A549 (cell line): Measurements from ENCODE around the gene CYP4F3. TPM values are rescaled to one million over a fixed set of nuclear protein-coding genes. Genes with fewer than 3 reads are reported as not detected.
A peak's percentile ranks its signal among the peaks of the same experiment; 100 is the strongest.

Source experiments
- ATAC-seq, 2 experiments: fragments of 200-7000 bp in 1 of 2; fragments of >200 bp in 1 of 2; cut with Nextera tagmentation in 1 of 2; cut with Tn5 transposase in 1 of 2; 3 replicates each; pipeline versions ENCODE4 v1.8.0 to v1.9.1; 2018 to 2020; ENCODE audit warnings: mild to moderate bottlenecking in 1 of 2, moderate library complexity in 1 of 2
- CTCF ChIA-PET: fragments of 300-600 bp; sonication (Branson Sonifier 250); formaldehyde crosslinking; extraction: SDS; loops from one replicate; lab custom pipeline; 2021; ENCODE audit warnings: antibody characterized with exemption, inconsistent platforms; lab: Yijun Ruan, JAX
- POLR2A ChIA-PET: fragments of 350-600 bp; formaldehyde crosslinking; extraction: SDS; loops from one replicate; lab custom pipeline; 2021; ENCODE audit warnings: antibody characterized with exemption, inconsistent platforms; lab: Yijun Ruan, JAX
- DNase-seq, 2 experiments: peaks; one replicate each; pipeline versions ENCODE4 v3.0.0 to v3.0.0-alpha.2; 2011 to 2016; ENCODE audit warnings: low read depth in 1 of 2, low spot score in 1 of 2
- FAIRE-seq: peaks from 2 replicates; lab custom pipeline; 2011; peaks lifted over from hg19 to GRCh38; lab: Jason Lieb, UNC
- H3K27ac ChIP-seq, 2 experiments: fragments of >200 bp; sonication (Bioruptor Twin); formaldehyde crosslinking; 3 replicates each; pipeline ENCODE4 v1.5.1; 2016 to 2017
- H3K4me1 ChIP-seq: fragments of >200 bp; sonication (Bioruptor Twin); formaldehyde crosslinking; 3 replicates; pipeline ENCODE4 v1.6.1; 2016
- H3K4me2 ChIP-seq: fragments of >200 bp; sonication (Bioruptor Twin); formaldehyde crosslinking; 3 replicates; pipeline ENCODE4 v1.6.1; 2016
- H3K4me3 ChIP-seq: fragments of >200 bp; sonication (Bioruptor Twin); formaldehyde crosslinking; 3 replicates; pipeline ENCODE4 v1.5.1; 2016
- H3K9me3 ChIP-seq: fragments of >200 bp; sonication (Bioruptor Twin); formaldehyde crosslinking; 3 replicates; pipeline ENCODE4 v1.6.1; 2016
- BCL3 ChIP-seq: fragments of >200 bp; sonication (Bioruptor Twin); formaldehyde crosslinking; IDR thresholded peaks from 3 replicates; pipeline ENCODE4 v1.6.1; 2016
- CHD2 ChIP-seq: fragments of 150-350 bp; IDR thresholded peaks from 2 replicates; pipeline ENCODE4 v1.6.1; 2014; ENCODE audit warnings: low read length; ENCODE audit not compliant: partially characterized antibody
- CTCF ChIP-seq: fragments of >200 bp; sonication (Bioruptor Twin); formaldehyde crosslinking; IDR thresholded peaks from 3 replicates; pipeline ENCODE4 v1.5.1; 2016
- EP300 ChIP-seq, 2 experiments: fragments of >200 bp; sonication (Bioruptor Twin); formaldehyde crosslinking; IDR thresholded peaks; 2 replicates in 1 of 2; 3 replicates in 1 of 2; pipeline ENCODE4 v1.6.1; 2016 to 2017
- FOSB ChIP-seq: fragments of 250-450 bp; sonication (Bioruptor Pico); IDR thresholded peaks from 2 replicates; pipeline ENCODE4 v1.5.0; 2020; ENCODE audit warnings: mild to moderate bottlenecking, moderate library complexity
- HDAC2 ChIP-seq: fragments of 200-600 bp; sonication (generic); IDR thresholded peaks from 2 replicates; pipeline ENCODE4 v1.6.1; 2016
- HEYL ChIP-seq: fragments of 250-450 bp; sonication (Bioruptor Pico); IDR thresholded peaks from 2 replicates; pipeline ENCODE4 v1.8.0; 2021; ENCODE audit warnings: mild to moderate bottlenecking, moderate library complexity
- HMGXB4 ChIP-seq: fragments of 250-450 bp; sonication (Bioruptor Pico); IDR thresholded peaks from 2 replicates; pipeline ENCODE4 v1.5.0; 2021; ENCODE audit warnings: mild to moderate bottlenecking, moderate library complexity, borderline replicate concordance
- HOXB13 ChIP-seq: fragments of 250-450 bp; sonication (Bioruptor Pico); IDR thresholded peaks from 2 replicates; pipeline ENCODE4 v1.5.0; 2020; ENCODE audit warnings: low read depth, mild to moderate bottlenecking, moderate library complexity
- JUNB ChIP-seq: fragments of >200 bp; sonication (Bioruptor Twin); formaldehyde crosslinking; IDR thresholded peaks from 2 replicates; pipeline ENCODE4 v1.6.1; 2016
- KDM1A ChIP-seq: fragments of 200-600 bp; sonication (generic); IDR thresholded peaks from 2 replicates; pipeline ENCODE4 v1.6.1; 2016; ENCODE audit warnings: low read depth, mild to moderate bottlenecking
- MAX ChIP-seq: IDR thresholded peaks from 2 replicates; pipeline ENCODE4 v1.6.1; 2012
- MYC ChIP-seq: IDR thresholded peaks from 2 replicates; pipeline ENCODE4 v1.6.1; 2012; ENCODE audit warnings: mild to moderate bottlenecking, inconsistent platforms, low read length, improper control_type of control experiment, borderline replicate concordance
- NPAS2 ChIP-seq: fragments of 250-450 bp; sonication (Bioruptor Pico); IDR thresholded peaks from 2 replicates; pipeline ENCODE4 v1.8.0; 2022; ENCODE audit warnings: mild to moderate bottlenecking, moderate library complexity, borderline replicate concordance
- NR3C1 ChIP-seq: fragments of >200 bp; sonication (Bioruptor Twin); formaldehyde crosslinking; IDR thresholded peaks from 3 replicates; pipeline ENCODE4 v1.6.1; 2017
- POLR2A ChIP-seq: IDR thresholded peaks from 2 replicates; pipeline ENCODE4 v1.6.1; 2012; ENCODE audit warnings: mild to moderate bottlenecking, low read length
- RFX5 ChIP-seq: fragments of 450-650 bp; IDR thresholded peaks from 2 replicates; pipeline ENCODE4 v1.7.1; 2014; ENCODE audit warnings: antibody characterized with exemption, mild to moderate bottlenecking, moderate library complexity
- SREBF2 ChIP-seq: fragments of 450-650 bp; IDR thresholded peaks from 2 replicates; pipeline ENCODE4 v1.6.1; 2014; ENCODE audit warnings: mild to moderate bottlenecking, moderate library complexity
- TFCP2L1 ChIP-seq: fragments of 250-450 bp; sonication (Bioruptor Pico); IDR thresholded peaks from 2 replicates; pipeline ENCODE4 v1.5.0; 2021; ENCODE audit warnings: mild to moderate bottlenecking
- ZC3H11A ChIP-seq: fragments of 450-650 bp; IDR thresholded peaks from 2 replicates; pipeline ENCODE4 v1.6.1; 2014; ENCODE audit warnings: antibody characterized with exemption, mild to moderate bottlenecking
- ZNF302 ChIP-seq: fragments of 250-450 bp; sonication (Bioruptor Pico); IDR thresholded peaks from 2 replicates; pipeline ENCODE4 v1.9.0; 2021; ENCODE audit warnings: inconsistent platforms, mild to moderate bottlenecking, moderate library complexity
- WGBS: methylation state at CpG from one replicate; pipeline ENCODE4 v1.1.6; 2017; ENCODE audit errors: missing lambda C conversion rate; 5-methylcytosine and 5-hydroxymethylcytosine counted together
- polyA plus RNA-seq, 4 experiments: library from polyadenylated mRNA; depleted of rRNA in 3 of 4; stranded (reverse); fragments of >200 nt; fragmentation: RNase III in 1 of 4; extraction: RNeasy Plus Mini Kit Qiagen cat#74134 plus additional on column Dnase treatment in 1 of 4; gene quantifications; 2 replicates in 3 of 4; 3 replicates in 1 of 4; pipeline ENCODE4 v1.2.3, GENCODE V29; 2011 to 2017
- small RNA-seq, 6 experiments: library from RNA; depleted of rRNA; stranded (forward); fragments of <200 nt; gene quantifications; one replicate each; pipeline ENCODE3, GENCODE V24; 2012

The CYP4F3 gene
- polyA plus RNA-seq, 2 of the 4 experiments (the other 2 are of a cell fraction), result 8.9 to 33.2 TPM

DNA sequence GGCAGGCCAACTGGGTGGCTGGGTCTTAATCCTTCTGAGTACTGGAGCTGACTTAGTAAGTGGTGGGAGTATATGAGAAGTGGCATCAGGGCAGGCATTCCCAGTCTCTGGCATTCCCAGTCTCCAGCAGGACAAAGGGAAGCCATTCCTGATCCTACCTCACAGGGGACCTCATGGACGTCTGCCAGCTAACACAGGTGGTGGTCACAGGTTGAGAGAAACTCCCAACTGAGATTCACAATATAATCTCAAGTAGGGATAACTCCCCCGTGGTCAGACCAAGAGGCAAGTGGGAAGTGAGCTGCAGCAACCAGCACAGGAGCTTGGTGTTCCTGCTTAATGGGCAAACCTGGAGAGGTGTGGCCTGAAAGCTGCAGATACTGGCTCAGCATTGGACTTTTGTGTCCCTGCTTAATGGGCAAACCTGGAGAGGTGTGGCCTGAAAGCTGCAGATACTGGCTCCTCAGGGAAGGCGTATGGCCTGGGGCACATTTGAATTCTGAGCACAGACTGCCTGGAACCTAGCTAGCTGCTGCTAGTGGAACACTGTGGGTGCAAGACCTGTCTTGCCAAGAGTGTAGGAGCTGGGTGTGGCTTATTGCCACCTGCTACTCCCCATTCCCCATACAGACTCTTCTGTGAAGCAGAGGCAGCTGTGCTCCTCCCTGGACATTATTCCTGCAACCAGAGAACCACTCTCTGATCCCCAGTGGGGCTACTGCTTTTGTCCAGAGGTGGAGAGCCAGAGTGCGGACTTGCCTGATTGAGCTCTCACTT, 61.2 kb downstream of the CYP4F3 start:
- no peak; a peak in 1 of 6 replicates for ATAC-seq
- CTCF ChIA-PET, result interaction anchor here (1.5 kb wide), 1 partner anchor 72 kb away, joined by 6 read pairs; no protein-coding TSS in a partner anchor
- no peak overlapping the region for H3K4me3 ChIP-seq
- H3K27ac ChIP-seq, result no peak overlapping the region
- H3K4me2 ChIP-seq, result no peak overlapping the region
- TF ChIP-seq ZC3H11A (no peak), JUNB (no peak), NPAS2 (CRISPR knock-in tag) (no peak), POLR2A (no peak), SREBF2 (no peak), NR3C1 (no peak), EP300 (IDR thresholded peaks at IDR 0.05) (no peak), HEYL (CRISPR knock-in tag) (no peak), MYC (no peak), RFX5 (no peak), HDAC2 (no peak), CHD2 (no peak), CTCF (no peak), ZNF302 (no peak), TFCP2L1 (CRISPR knock-in tag) (no peak)
- TF ChIP-seq, all 56 proteins: peak for 0
- no peaks in the 10 kb centered on the region for H3K4me1 ChIP-seq
- 57% methylated on average over 4 of the region's 4 CpGs for WGBS
- FAIRE-seq (no peak), DNase-seq (no peak)
- POLR2A ChIA-PET, result no interaction called here
- peaks cover 4% of the 10 kb centered on the region; the same call in 2 of the 3 replicates for H3K9me3 ChIP-seq

DNA sequence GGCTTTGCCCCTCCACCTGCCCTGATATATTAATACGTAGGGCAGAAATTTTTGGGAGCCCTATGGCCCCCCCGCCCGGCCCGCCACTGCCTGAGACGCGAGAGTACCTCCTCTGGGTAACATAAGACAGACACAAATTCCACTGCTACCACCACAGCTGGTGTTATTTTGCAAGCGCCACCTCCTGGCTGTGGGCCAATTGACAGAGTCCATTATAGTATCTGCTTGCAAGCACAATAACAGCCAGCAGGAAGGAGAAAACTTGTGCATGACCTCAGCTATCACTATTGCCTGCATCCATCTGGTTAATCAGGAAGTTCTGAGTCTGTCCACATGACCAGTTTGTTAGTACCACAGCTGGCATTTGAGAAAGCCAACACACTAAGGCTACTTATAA, 61.8 kb downstream of the CYP4F3 start:
- H3K9me3 ChIP-seq, result peaks cover 4% of the 10 kb centered on the region; the same call in 2 of the 3 replicates
- H3K4me2 ChIP-seq, result no peak overlapping the region
- ATAC-seq, result peak; percentile 34 to 45; a peak in 4 of 6 replicates
- POLR2A ChIA-PET, result no interaction called here
- H3K4me1 ChIP-seq, result no peaks in the 10 kb centered on the region
- CTCF ChIA-PET, result interaction anchor here (1.5 kb wide), 1 partner anchor 73 kb away, joined by 6 read pairs; no protein-coding TSS in a partner anchor
- WGBS, result 74% methylated on average over 2 of the region's 7 CpGs
- FAIRE-seq, result no peak
- no peak overlapping the region for H3K4me3 ChIP-seq
- DNase-seq, result peak in 1 of 2 experiments; percentile 44
- TF ChIP-seq HOXB13 (CRISPR knock-in tag) (no peak), KDM1A (no peak), MYC (no peak), BCL3 (no peak), HMGXB4 (CRISPR knock-in tag) (no peak), FOSB (CRISPR knock-in tag) (no peak), MAX (no peak)
- TF ChIP-seq, all 56 proteins: peak for 0
- H3K27ac ChIP-seq, result no peak overlapping the region

Small RNAs within 50 kb of the gene (small RNA-seq; reads per million reads assigned to genes)
- 0 reads per million in 6 experiments for gene AD000091.1

Other genes starting within 250 kb of the CYP4F3 start
- 28.4 and 40.3 TPM in 2 replicates for gene AKAP8L, start 221.9 kb upstream of the CYP4F3 start, polyA plus RNA-seq (2011; rRNA removed)
- 37.6 to 43.3 TPM (median 42.9 TPM) in 3 replicates for gene AKAP8L, start 221.9 kb upstream of the CYP4F3 start, polyA plus RNA-seq (2017; fragmentation: RNase III; extraction: RNeasy Plus Mini Kit Qiagen cat#74134 plus additional on column Dnase treatment)
- gene WIZ, start 190.9 kb upstream of the CYP4F3 start, polyA plus RNA-seq (2011; rRNA removed), result 3.7 and 4.6 TPM in 2 replicates
- gene WIZ, start 190.9 kb upstream of the CYP4F3 start, polyA plus RNA-seq (2017; fragmentation: RNase III; extraction: RNeasy Plus Mini Kit Qiagen cat#74134 plus additional on column Dnase treatment), result 13.4 to 16.5 TPM (median 15.1 TPM) in 3 replicates
- 0.03 TPM in 1 of 2 replicates, not detected in the other for gene RASAL3, start 176.4 kb upstream of the CYP4F3 start, polyA plus RNA-seq (2011; rRNA removed)
- not detected in 3 replicates for gene RASAL3, start 176.4 kb upstream of the CYP4F3 start, polyA plus RNA-seq (2017; fragmentation: RNase III; extraction: RNeasy Plus Mini Kit Qiagen cat#74134 plus additional on column Dnase treatment)
- gene PGLYRP2, start 161.4 kb upstream of the CYP4F3 start, polyA plus RNA-seq (2011; rRNA removed), result not detected in 2 replicates
- not detected in 3 replicates for gene PGLYRP2, start 161.4 kb upstream of the CYP4F3 start, polyA plus RNA-seq (2017; fragmentation: RNase III; extraction: RNeasy Plus Mini Kit Qiagen cat#74134 plus additional on column Dnase treatment)
- gene CYP4F22, start 132.4 kb upstream of the CYP4F3 start, polyA plus RNA-seq (2011; rRNA removed), result not detected in 2 replicates
- 0.05 TPM in 1 of 3 replicates, not detected in the others for gene CYP4F22, start 132.4 kb upstream of the CYP4F3 start, polyA plus RNA-seq (2017; fragmentation: RNase III; extraction: RNeasy Plus Mini Kit Qiagen cat#74134 plus additional on column Dnase treatment)
- not detected in 2 replicates for gene CYP4F8, start 25.7 kb upstream of the CYP4F3 start, polyA plus RNA-seq (2011; rRNA removed)
- gene CYP4F8, start 25.7 kb upstream of the CYP4F3 start, polyA plus RNA-seq (2017; fragmentation: RNase III; extraction: RNeasy Plus Mini Kit Qiagen cat#74134 plus additional on column Dnase treatment), result not detected in 3 replicates
- 12.8 and 12.9 TPM in 2 replicates for gene CYP4F12, start 32.2 kb downstream of the CYP4F3 start, polyA plus RNA-seq (2011; rRNA removed)
- gene CYP4F12, start 32.2 kb downstream of the CYP4F3 start, polyA plus RNA-seq (2017; fragmentation: RNase III; extraction: RNeasy Plus Mini Kit Qiagen cat#74134 plus additional on column Dnase treatment), result 5.0 to 6.3 TPM (median 5.6 TPM) in 3 replicates
- gene OR10H2, start 87.1 kb downstream of the CYP4F3 start, polyA plus RNA-seq (2011; rRNA removed), result not detected in 2 replicates
- not detected in 3 replicates for gene OR10H2, start 87.1 kb downstream of the CYP4F3 start, polyA plus RNA-seq (2017; fragmentation: RNase III; extraction: RNeasy Plus Mini Kit Qiagen cat#74134 plus additional on column Dnase treatment)
- not detected in 2 replicates for gene OR10H3, start 97.1 kb downstream of the CYP4F3 start, polyA plus RNA-seq (2011; rRNA removed)
- not detected in 3 replicates for gene OR10H3, start 97.1 kb downstream of the CYP4F3 start, polyA plus RNA-seq (2017; fragmentation: RNase III; extraction: RNeasy Plus Mini Kit Qiagen cat#74134 plus additional on column Dnase treatment)
- gene OR10H5, start 146.8 kb downstream of the CYP4F3 start, polyA plus RNA-seq (2011; rRNA removed), result not detected in 2 replicates
- gene OR10H5, start 146.8 kb downstream of the CYP4F3 start, polyA plus RNA-seq (2017; fragmentation: RNase III; extraction: RNeasy Plus Mini Kit Qiagen cat#74134 plus additional on column Dnase treatment), result not detected in 3 replicates
- gene OR10H1, start 174.8 kb downstream of the CYP4F3 start, polyA plus RNA-seq (2011; rRNA removed), result not detected in 2 replicates
- not detected in 3 replicates for gene OR10H1, start 174.8 kb downstream of the CYP4F3 start, polyA plus RNA-seq (2017; fragmentation: RNase III; extraction: RNeasy Plus Mini Kit Qiagen cat#74134 plus additional on column Dnase treatment)